HG02981 (cell line): ENCODE measurements around the gene FUT4.

Experiments
- ATAC-seq: cut with Tn5 transposase; IDR thresholded peaks from one replicate; pipeline ENCODE4 v1.9.1; 2021; ENCODE audit warnings: mild to moderate bottlenecking, moderate library complexity; ENCODE audit not compliant: unreplicated experiment

Gene FUT4

GRCh38 chr11:94597896-94598295, 54.2 kb downstream of the FUT4 start:
- no peak for ATAC-seq
